Stimulated activated CD8-positive, alpha-beta memory T cell treated with anti-CD3 and anti-CD28 coated beads, Interleukin-12 subunit alpha, Interleukin-12 subunit beta, amount 100 ng/mL, for 24 hours (primary cell): ENCODE measurements around the gene PSMD13.
"Not testable (repeated sequence)": the region's sequence is repeated elsewhere in the genome, so short reads cannot be mapped to it uniquely, and the experiment has no call there.

Experiments used
- DNase-seq: peaks from one replicate; pipeline ENCODE4 v3.0.0-alpha.2; 2020; ENCODE audit errors: extremely low read depth

Gene PSMD13

DNA sequence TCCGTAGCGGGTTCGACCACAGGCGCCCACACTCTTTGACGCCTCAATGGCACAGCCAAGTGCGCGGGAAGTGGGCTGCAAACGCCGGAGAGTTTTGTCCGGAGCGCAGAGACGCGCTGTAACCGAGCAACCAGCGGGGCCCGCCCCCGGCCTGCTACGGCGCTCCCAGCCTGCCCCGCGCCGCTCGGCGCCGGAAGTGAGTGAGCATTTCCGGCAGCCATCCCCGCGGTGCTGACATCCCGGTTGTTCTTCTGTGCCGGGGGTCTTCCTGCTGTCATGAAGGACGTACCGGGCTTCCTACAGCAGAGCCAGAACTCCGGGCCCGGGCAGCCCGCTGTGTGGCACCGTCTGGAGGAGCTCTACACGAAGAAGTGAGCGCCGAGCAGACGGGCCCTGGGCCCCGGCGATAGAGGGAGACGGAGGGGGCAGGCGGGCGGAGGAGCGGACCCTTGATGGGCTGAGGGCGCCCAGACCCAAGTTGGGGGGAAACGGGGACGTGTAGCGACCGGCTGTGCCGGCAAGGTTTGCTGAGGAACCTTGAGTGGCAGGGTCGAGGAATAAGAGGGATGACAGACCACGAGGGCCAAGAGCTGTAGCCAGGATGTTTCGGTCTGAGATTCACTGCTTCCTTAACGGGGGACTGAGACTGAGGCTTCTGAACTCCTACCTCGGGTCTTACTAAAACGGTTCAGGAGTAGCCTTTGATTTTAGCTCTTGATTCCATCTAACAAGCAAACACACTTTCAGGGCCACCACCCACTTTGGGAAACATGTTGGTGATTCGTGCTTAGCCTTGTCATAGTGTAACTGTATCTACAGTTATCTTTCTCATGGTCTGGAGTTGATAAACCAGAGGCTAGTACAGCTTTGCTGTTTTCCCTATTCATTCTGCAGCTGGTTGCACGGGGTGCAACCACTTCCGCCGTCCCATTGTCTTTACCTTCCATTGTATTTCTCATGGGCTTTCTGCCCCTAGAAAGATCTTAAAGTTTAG is at the start of gene PSMD13:
Gene PSMD13, plus strand, starts transcription at position 203 of the 994 bp plus-strand sequence. Its CDS starts 74 bp downstream, at position 277.
- peak; percentile 85 for DNase-seq

GRCh38 chr11:189200-189783 is 47.5 kb upstream of the PSMD13 start:
- not testable (repeated sequence) for DNase-seq

- DNase-seq = not testable (repeated sequence)
Observed at GRCh38 chr11:189843-190311, 46.9 kb upstream of the PSMD13 start.

- not testable (repeated sequence) for DNase-seq
Observed at GRCh38 chr11:190546-190945, 46.2 kb upstream of the PSMD13 start.

GRCh38 chr11:191490-192478 is 45.0 kb upstream of the PSMD13 start:
- not testable (repeated sequence) for DNase-seq

DNA sequence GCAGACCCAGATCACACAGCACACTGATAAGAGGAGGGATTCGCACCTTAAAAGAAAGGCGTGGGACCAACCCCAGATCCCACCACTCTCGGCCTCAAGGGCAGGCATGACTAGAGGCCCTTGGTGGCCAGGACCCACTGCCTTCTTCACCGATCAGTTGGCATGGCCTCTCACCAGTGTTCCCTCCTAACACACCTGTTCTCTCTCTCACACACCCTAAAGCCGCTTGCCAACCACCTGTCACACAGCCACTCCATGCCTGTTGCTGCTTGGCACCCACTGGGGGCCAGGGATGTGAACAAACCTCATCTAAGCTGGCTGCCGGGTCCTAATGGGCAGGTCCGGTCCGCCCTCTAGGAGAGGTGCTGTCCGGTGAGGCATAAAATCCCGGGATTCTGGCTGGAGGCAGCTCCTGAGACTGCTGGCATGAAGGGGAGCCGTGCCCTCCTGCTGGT is 44.1 kb upstream of the PSMD13 start, which contains the start of gene SCGB1C1:
Gene SCGB1C1, plus strand, starts transcription at position 405 of the 455 bp plus-strand sequence. Its CDS starts 22 bp downstream, at position 427.
- not testable (repeated sequence) for DNase-seq

DNA sequence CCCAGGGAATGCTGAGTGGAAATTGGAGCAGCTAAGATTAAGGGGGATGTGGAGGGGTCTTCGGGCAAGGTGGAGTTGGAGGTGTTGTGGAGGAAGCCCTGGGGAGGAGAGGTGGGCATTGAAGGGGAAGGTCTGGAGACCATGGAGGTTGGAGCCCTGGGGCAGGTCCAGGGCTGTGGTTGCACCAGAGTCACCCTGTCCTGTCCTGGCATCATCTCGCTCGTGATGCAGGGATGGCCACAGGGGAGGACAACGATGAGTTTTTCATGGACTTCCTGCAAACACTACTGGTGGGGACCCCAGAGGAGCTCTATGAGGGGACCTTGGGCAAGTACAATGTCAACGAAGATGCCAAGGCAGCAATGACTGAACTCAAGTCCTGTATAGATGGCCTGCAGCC is 43.3 kb upstream of the PSMD13 start:
- DNase-seq = not testable (repeated sequence)

- DNase-seq = no peak
Observed at GRCh38 chr11:196786-197731, 39.7 kb upstream of the PSMD13 start.

GRCh38 chr11:197741-198235 is 39.0 kb upstream of the PSMD13 start:
- no peak for DNase-seq

- no peak for DNase-seq
Observed at GRCh38 chr11:198236-198806, 38.5 kb upstream of the PSMD13 start.

DNA sequence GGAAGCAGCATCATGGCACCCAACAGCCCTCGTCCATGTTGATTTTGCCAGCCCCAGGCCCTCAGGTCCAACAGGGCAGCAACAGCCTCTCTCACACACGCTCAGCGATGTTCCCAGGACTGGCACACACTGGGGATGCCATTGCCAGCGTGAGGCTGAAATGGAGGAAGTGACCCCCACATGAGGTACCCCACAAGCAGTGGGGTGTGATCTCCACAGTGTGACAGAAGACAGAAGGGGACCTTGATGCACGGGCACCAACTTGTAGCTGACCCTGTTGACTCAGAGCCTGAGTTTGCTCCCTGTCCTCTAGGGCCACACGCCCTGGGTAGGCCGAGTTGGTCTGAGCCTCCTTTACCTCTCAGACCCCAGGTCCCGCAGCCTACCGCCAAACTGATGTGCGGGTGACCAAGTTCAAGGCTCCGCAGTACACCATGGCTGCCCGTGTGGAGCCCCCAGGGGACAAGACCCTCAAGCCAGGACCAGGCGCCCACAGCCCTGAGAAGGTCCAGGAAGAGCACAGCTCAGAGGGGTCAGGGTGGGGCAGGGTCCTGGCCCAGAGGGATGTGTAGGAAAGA is 37.7 kb upstream of the PSMD13 start:
- DNase-seq = no peak

- no peak for DNase-seq
Observed at GRCh38 chr11:199782-200181, 37.0 kb upstream of the PSMD13 start.

- no peak for DNase-seq
Observed at GRCh38 chr11:200224-201003, 36.4 kb upstream of the PSMD13 start.

GRCh38 chr11:201966-202365 is 34.8 kb upstream of the PSMD13 start:
- DNase-seq = no peak

DNA sequence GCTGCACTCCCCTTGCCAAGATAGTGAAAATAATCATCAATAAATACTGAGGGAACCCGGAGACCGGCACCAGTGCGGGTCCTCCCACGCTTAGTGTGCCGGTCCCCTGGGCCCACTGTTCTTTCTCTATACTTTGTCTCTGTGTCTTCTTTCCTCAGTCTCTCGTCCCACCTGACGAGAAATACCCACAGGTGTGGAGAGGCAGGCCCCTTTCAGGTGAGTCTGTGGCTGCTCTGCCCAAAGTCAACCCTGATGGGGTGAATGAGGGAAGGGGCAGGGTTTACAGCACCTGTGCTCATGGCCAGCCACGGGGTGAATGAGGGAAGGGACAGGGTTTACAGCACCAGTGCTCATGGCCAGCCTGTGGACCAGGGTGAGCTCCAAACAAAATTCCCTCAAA is 34.3 kb upstream of the PSMD13 start:
- DNase-seq = no peak

GRCh38 chr11:203056-203944 is 33.5 kb upstream of the PSMD13 start:
- DNase-seq = no peak

DNA sequence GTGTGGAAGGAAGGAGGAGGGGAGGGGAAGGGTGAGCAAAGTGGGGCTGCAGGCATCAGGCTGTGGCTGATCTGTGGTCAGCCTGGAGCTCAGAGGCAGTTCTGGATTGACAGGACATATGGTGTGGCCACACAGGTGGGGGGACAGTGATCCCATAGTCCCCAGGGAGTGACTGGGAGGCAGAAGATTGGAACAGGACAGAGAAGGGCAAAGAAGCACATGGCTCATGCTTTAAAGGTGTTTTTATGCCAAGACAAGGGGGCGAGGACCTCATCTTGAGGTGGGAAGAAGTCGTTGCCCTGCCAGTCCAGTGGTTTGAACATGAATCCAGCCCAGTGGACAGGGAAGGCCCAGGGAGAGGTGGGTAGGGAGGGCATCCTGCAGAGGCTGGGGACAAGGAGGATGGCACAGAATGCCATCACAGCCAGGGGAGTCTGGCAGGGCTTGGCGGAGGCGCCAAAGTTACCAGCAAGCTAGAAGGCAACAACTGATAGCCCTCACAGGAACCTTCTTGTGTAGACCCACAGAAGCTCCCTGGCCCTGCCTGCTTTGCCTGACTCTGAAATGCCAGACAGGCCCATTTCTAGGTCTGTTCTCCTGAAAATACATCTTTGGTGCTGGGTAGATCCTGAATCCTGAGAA is 32.7 kb upstream of the PSMD13 start:
- DNase-seq = no peak
